Brain microvascular endothelial cell (primary cell): Measurements from ENCODE around the gene SOX13.

Experiments
- DNase-seq: peaks from one replicate; pipeline ENCODE4 v3.0.0-alpha.2; 2020
- H3K27ac ChIP-seq: fragments of 250-450 bp; sonication (Bioruptor Pico); 2 replicates; pipeline ENCODE4 v1.5.1; 2020; ENCODE audit warnings: mild to moderate bottlenecking, moderate library complexity
- H3K27me3 ChIP-seq: fragments of 250-450 bp; sonication (Bioruptor Pico); replicated peaks from 2 replicates; pipeline ENCODE4 v1.5.1; 2020; ENCODE audit warnings: mild to moderate bottlenecking
- H3K36me3 ChIP-seq: fragments of 250-450 bp; sonication (Bioruptor Pico); replicated peaks from 2 replicates; pipeline ENCODE4 v1.5.1; 2020; ENCODE audit warnings: mild to moderate bottlenecking
- H3K4me3 ChIP-seq: 2 replicates; pipeline ENCODE4 v1.5.1; 2011; ENCODE audit warnings: low read depth, mild to moderate bottlenecking, control low read depth, low read length, moderate library complexity
- CTCF ChIP-seq: IDR thresholded peaks from 2 replicates; pipeline ENCODE4 v1.5.1; 2011; ENCODE audit warnings: low read depth, mild to moderate bottlenecking, moderate library complexity, low read length, control low read depth, inconsistent platforms; ENCODE audit errors: missing control alignments
- in situ Hi-C: cut with HindIII; loops from 2 replicates; pipeline ENCODE4 v1.10.0; 2017; ENCODE audit warnings: low sequenced_read_pairs, low pct_ligation_motif_present

The SOX13 gene

GRCh38 chr1:204169858-204170257 is 96.9 kb downstream of the SOX13 start:
- TF ChIP-seq CTCF, result no peak
- in situ Hi-C loops, result loop anchor here (25.0 kb wide), 1 partner anchor 192 kb away; the partner anchor contains the start of gene PLEKHA6
- H3K27ac ChIP-seq, result no peak overlapping the region
- DNase-seq, result no peak
- no peaks in the 10 kb centered on the region for H3K36me3 ChIP-seq
- H3K4me3 ChIP-seq, result no peak overlapping the region
- no peaks in the 10 kb centered on the region for H3K27me3 ChIP-seq

- no peak for DNase-seq
- H3K27ac ChIP-seq, result no peak overlapping the region
- no peak for TF ChIP-seq CTCF
- H3K27me3 ChIP-seq, result no peaks in the 10 kb centered on the region
- in situ Hi-C loops, result loop anchor here (25.0 kb wide), 1 partner anchor 192 kb away; the partner anchor contains the start of gene PLEKHA6
- H3K4me3 ChIP-seq, result no peak overlapping the region
- no peaks in the 10 kb centered on the region for H3K36me3 ChIP-seq
Observed at GRCh38 chr1:204170494-204171155, 97.7 kb downstream of the SOX13 start.

GRCh38 chr1:204171751-204172178 is 98.8 kb downstream of the SOX13 start:
- Histone ChIP-seq H3K27ac (no peak overlapping the region), H3K36me3 (no peaks in the 10 kb centered on the region), H3K27me3 (no peaks in the 10 kb centered on the region), H3K4me3 (no peak overlapping the region)
- DNase-seq, result peak; percentile 31
- in situ Hi-C loops, result loop anchor here (25.0 kb wide), 1 partner anchor 191 kb away; the partner anchor contains the start of gene PLEKHA6
- no peak for TF ChIP-seq CTCF

GRCh38 chr1:204172404-204173029 is 99.6 kb downstream of the SOX13 start:
- Histone ChIP-seq H3K27me3 (no peaks in the 10 kb centered on the region), H3K27ac (no peak overlapping the region), H3K4me3 (no peak overlapping the region), H3K36me3 (no peaks in the 10 kb centered on the region)
- no peak for TF ChIP-seq CTCF
- in situ Hi-C loops, result loop anchor here (25.0 kb wide), 1 partner anchor 190 kb away; the partner anchor contains the start of gene PLEKHA6
- no peak for DNase-seq

GRCh38 chr1:204174958-204175357 is 102.0 kb downstream of the SOX13 start:
- Histone ChIP-seq H3K4me3 (no peak overlapping the region), H3K27me3 (no peaks in the 10 kb centered on the region), H3K27ac (no peak overlapping the region), H3K36me3 (no peaks in the 10 kb centered on the region)
- no peak for TF ChIP-seq CTCF
- DNase-seq, result no peak
- in situ Hi-C loops, result loop anchor here (25.0 kb wide), 1 partner anchor 187 kb away; the partner anchor contains the start of gene PLEKHA6
